ENCODE measurements around the gene QSOX2.

The QSOX2 gene

GRCh38 chr9:136201174-136201573 is 44.4 kb downstream of the QSOX2 start:
- DNase-seq (ENCODE audit: low read depth) = no peak
- H3K4me3 ChIP-seq (ENCODE audit: low read length) = no peak overlapping the region
- no peak for TF ChIP-seq CTCF (conservative IDR thresholded peaks at IDR 0.05; ENCODE audit: low read length)

GRCh38 chr9:136200424-136200823 is 45.2 kb downstream of the QSOX2 start:
- no peak for TF ChIP-seq CTCF (conservative IDR thresholded peaks at IDR 0.05; ENCODE audit: low read length)
- no peak for DNase-seq (ENCODE audit: low read depth)

GRCh38 chr9:136199391-136200288 is 46.0 kb downstream of the QSOX2 start:
- DNase-seq (ENCODE audit: low read depth) = no peak
- no peak overlapping the region for H3K4me3 ChIP-seq (ENCODE audit: low read length)
- no peak for TF ChIP-seq CTCF (conservative IDR thresholded peaks at IDR 0.05; ENCODE audit: low read length)

More at GRCh38 chr9:136200424-136200823, 45.2 kb downstream of the QSOX2 start:
- no peak overlapping the region for H3K4me3 ChIP-seq (ENCODE audit: low read length)

GRCh38 chr9:136198605-136199083 is 47.0 kb downstream of the QSOX2 start:
- no peak overlapping the region for H3K4me3 ChIP-seq (ENCODE audit: low read length)
- no peak for DNase-seq (ENCODE audit: low read depth)

GRCh38 chr9:136197930-136198604 is 47.5 kb downstream of the QSOX2 start:
- H3K4me3 ChIP-seq (ENCODE audit: low read length) = no peak overlapping the region
- no peak for DNase-seq (ENCODE audit: low read depth)
- TF ChIP-seq CTCF (conservative IDR thresholded peaks at IDR 0.05; ENCODE audit: low read length) = no peak

More at GRCh38 chr9:136198605-136199083, 47.0 kb downstream of the QSOX2 start:
- no peak for TF ChIP-seq CTCF (conservative IDR thresholded peaks at IDR 0.05; ENCODE audit: low read length)

- TF ChIP-seq CTCF (conservative IDR thresholded peaks at IDR 0.05; ENCODE audit: low read length) = no peak
- no peak overlapping the region for H3K4me3 ChIP-seq (ENCODE audit: low read length)
- no peak for DNase-seq (ENCODE audit: low read depth)
Measured at GRCh38 chr9:136197084-136197875, 48.3 kb downstream of the QSOX2 start.
